Activated B cell treated with CpG ODN at 0.5 μM for 24 hours (primary cell): ENCODE measurements around the gene CNTNAP2. TPM values are rescaled to one million over a fixed set of nuclear protein-coding genes. Genes with fewer than 3 reads are reported as not detected.

Source experiments
- ATAC-seq: fragments of 200-7000 bp; cut with Tn5 transposase; one replicate; pipeline ENCODE4 v1.10.0; 2021; ENCODE audit warnings: low read depth, mild to moderate bottlenecking, moderate library complexity
- CTCF ChIA-PET: fragments of 350-600 bp; sonication (Branson Sonifier 250); formaldehyde crosslinking; loops from one replicate; lab custom pipeline; 2021; ENCODE audit warnings: antibody characterized with exemption; lab: Charles Lee
- POLR2A ChIA-PET: fragments of 350-600 bp; sonication (Branson Sonifier 250); formaldehyde crosslinking; loops from one replicate; lab custom pipeline; 2021; ENCODE audit warnings: antibody characterized with exemption; lab: Charles Lee
- DNase-seq: peaks from one replicate; pipeline ENCODE4 v3.0.0; 2022
- H3K27ac Mint-ChIP-seq: one replicate; pipeline ENCODE4 v1.8.0; 2020; ENCODE audit warnings: mixed read lengths
- H3K27me3 Mint-ChIP-seq: one replicate; pipeline ENCODE4 v1.8.0; 2021; ENCODE audit warnings: mixed read lengths
- H3K36me3 Mint-ChIP-seq: one replicate; pipeline ENCODE4 v1.8.0; 2021; ENCODE audit warnings: low read depth, mixed read lengths
- H3K4me1 Mint-ChIP-seq: one replicate; pipeline ENCODE4 v1.8.0; 2021; ENCODE audit warnings: mixed read lengths
- H3K4me3 Mint-ChIP-seq: one replicate; pipeline ENCODE4 v1.8.0; 2020; ENCODE audit warnings: mild to moderate bottlenecking, mixed read lengths
- H3K9me3 Mint-ChIP-seq: one replicate; pipeline ENCODE4 v1.8.0; 2020; ENCODE audit warnings: mixed read lengths
- CTCF ChIP-seq: fragments of 200-600 bp; IDR thresholded peaks from one replicate; pipeline ENCODE4 v1.8.0; 2022; ENCODE audit warnings: antibody characterized with exemption, mild to moderate bottlenecking
- intact Hi-C: fragments of 100-400 bp; cut with micrococcal nuclease; formaldehyde crosslinking; loops from one replicate; pipeline ENCODE4 v1.15.1; 2024
- total RNA-seq: library from RNA; stranded (reverse); gene quantifications from 2 replicates; pipeline ENCODE4 v1.2.3, GENCODE V29; 2022

CNTNAP2 gene
- total RNA-seq, 1 donor from 2014 or later, result 0.84 TPM

- Mint-ChIP-seq H3K27me3 (no peaks in the 10 kb centered on the region), H3K27ac (no peak overlapping the region), H3K9me3 (peaks cover 6% of the 10 kb centered on the region), H3K4me3 (no peak overlapping the region), H3K4me1 (no peaks in the 10 kb centered on the region), H3K36me3 (no peaks in the 10 kb centered on the region)
- TF ChIP-seq CTCF, result no peak
- intact Hi-C loops, result no loop called here
- CTCF ChIA-PET, result no interaction called here
- DNase-seq, result no peak
- ATAC-seq, result no peak
- POLR2A ChIA-PET, result no interaction called here
Observed at GRCh38 chr7:146255609-146256008, 139.0 kb downstream of the CNTNAP2 start.

DNA sequence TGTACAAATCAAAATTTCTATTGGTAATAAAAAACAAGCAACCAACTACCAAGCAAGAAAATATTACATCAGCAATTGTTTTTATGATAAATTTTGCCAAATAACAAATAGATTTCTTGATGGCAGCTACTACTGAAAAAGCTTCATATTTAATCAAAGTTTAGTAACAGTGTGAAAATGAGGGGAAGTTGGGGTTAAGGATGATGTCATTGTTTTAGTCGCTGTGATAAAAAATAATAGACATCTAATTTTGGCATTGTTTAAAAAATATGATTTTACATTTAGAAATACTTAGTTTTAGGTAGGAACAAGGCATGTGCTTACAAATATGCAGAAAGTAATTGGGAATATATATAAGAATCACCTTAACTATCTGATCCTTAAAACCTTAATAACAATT lies 145.9 kb downstream of the CNTNAP2 start:
- Mint-ChIP-seq H3K4me1 (no peaks in the 10 kb centered on the region), H3K9me3 (peaks cover 2% of the 10 kb centered on the region), H3K27me3 (no peaks in the 10 kb centered on the region), H3K36me3 (no peaks in the 10 kb centered on the region), H3K4me3 (no peak overlapping the region), H3K27ac (no peak overlapping the region)
- DNase-seq, result no peak
- intact Hi-C loops, result no loop called here
- no peak for ATAC-seq
- ChIA-PET CTCF (no interaction called here), POLR2A (no interaction called here)
- no peak for TF ChIP-seq CTCF

DNA sequence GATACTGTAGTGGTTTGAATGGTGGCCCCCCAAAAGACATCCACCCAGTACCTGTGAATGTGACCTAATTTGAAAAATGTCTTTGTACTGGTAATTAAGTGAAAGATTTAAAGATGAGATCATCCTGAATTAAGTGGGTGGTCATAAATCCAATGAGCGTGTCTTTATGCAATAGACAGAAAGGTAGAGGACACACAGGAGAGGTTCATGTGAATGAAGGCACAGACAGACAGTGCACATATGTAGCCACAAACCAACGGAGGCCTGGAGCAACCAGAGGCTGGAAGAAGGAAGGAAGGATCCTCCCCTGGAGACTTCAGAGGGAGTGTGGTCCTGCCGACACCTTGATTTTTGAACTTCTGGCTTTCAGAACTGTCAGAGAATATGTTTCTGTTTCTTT lies 160.3 kb downstream of the CNTNAP2 start:
- no peak overlapping the region for H3K27ac Mint-ChIP-seq
- CTCF ChIA-PET, result no interaction called here
- no peak for ATAC-seq
- H3K36me3 Mint-ChIP-seq, result no peaks in the 10 kb centered on the region
- H3K9me3 Mint-ChIP-seq, result no peaks in the 10 kb centered on the region
- H3K4me3 Mint-ChIP-seq, result no peak overlapping the region
- TF ChIP-seq CTCF, result no peak
- H3K4me1 Mint-ChIP-seq, result no peaks in the 10 kb centered on the region
- intact Hi-C loops, result no loop called here
- no peaks in the 10 kb centered on the region for H3K27me3 Mint-ChIP-seq
- no peak for DNase-seq
- POLR2A ChIA-PET, result no interaction called here

- Mint-ChIP-seq H3K4me1 (no peaks in the 10 kb centered on the region), H3K36me3 (no peaks in the 10 kb centered on the region), H3K9me3 (peaks cover 4% of the 10 kb centered on the region), H3K27me3 (no peaks in the 10 kb centered on the region), H3K27ac (no peak overlapping the region), H3K4me3 (no peak overlapping the region)
- no peak for ATAC-seq
- DNase-seq, result no peak
- ChIA-PET POLR2A (no interaction called here), CTCF (no interaction called here)
- intact Hi-C loops, result no loop called here
- no peak for TF ChIP-seq CTCF
Observed at GRCh38 chr7:146285418-146285817, 168.8 kb downstream of the CNTNAP2 start.

DNA sequence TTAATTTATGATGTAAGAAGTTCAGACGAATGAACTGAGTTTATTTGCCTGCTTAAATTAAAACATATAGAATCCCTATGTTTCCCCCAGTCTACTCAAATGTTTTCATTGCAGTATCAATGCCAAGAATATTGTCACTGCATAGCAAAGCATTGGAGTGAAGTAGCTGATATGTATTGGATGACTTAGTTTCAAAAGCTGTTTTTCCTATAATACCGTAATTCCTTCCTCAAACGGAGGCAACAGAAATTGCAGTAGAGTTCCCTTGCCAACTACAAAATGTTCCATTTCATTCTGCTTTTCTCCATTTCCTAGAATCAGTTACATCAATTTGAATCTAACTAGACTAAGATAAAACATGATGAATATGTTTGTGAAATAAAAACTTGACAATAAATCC lies 174.1 kb downstream of the CNTNAP2 start:
- POLR2A ChIA-PET, result no interaction called here
- Mint-ChIP-seq H3K27ac (no peak overlapping the region), H3K4me1 (no peaks in the 10 kb centered on the region), H3K4me3 (no peak overlapping the region), H3K9me3 (peaks cover 6% of the 10 kb centered on the region), H3K27me3 (no peaks in the 10 kb centered on the region), H3K36me3 (no peaks in the 10 kb centered on the region)
- ATAC-seq (no peak), DNase-seq (no peak)
- intact Hi-C loops, result no loop called here
- CTCF ChIA-PET, result no interaction called here
- TF ChIP-seq CTCF, result no peak
